HG02623 (cell line): ENCODE measurements around the gene KDM5B.
"Not testable (repeated sequence)": the region's sequence is repeated elsewhere in the genome, so short reads cannot be mapped to it uniquely, and the experiment has no call there.

Source experiments
- ATAC-seq: cut with Tn5 transposase; IDR thresholded peaks from one replicate; pipeline ENCODE4 v1.9.1; 2021; ENCODE audit warnings: moderate library complexity; ENCODE audit not compliant: unreplicated experiment

The KDM5B gene

DNA sequence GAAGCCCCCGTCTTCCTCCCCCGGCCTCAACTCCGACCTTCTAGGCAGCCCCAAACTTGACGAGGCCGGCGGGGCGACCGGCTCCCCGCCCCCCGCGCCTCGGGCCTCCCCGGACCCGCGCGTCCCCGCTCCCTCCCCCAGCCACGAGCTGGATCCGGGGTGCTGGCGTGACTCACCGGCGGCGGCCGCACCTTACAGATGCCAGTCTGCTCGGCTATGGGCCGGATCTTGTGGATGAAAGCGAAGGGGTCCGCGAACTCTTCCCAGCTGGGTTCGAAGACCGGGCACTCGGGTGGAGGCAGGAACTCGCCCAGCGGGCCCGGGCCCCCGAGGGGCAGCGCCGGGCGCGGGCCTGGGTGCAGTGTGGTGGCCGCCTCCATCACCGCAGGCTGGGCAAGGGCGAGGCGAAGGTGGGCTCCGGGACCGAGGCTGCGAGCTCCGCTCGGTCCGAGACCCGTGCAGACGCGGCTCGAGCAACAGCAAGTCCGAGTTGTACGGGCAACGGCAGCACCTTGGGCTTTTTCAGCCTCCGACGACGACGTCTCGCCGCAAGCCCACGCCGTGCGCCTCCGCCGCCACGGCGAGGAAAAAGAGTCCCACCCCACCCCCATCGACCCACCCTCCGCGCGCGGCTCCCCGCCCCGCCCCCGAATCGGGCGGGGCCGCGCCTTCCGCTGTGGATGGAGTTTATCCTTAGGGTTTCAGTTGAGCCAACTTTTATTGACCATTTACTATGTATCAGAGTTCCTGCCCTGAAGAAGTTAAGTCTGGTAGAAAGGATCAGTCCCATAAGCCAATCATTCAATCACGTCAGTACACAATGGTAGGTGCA, at the start of gene KDM5B:
Gene KDM5B, minus strand, starts transcription at position 496 of the 832 bp plus-strand sequence. Its CDS starts 116 bp downstream, at position 380.
- ATAC-seq = no peak

- ATAC-seq = no peak
Observed at GRCh38 chr1:202857136-202857610, 49.0 kb upstream of the KDM5B start.

DNA sequence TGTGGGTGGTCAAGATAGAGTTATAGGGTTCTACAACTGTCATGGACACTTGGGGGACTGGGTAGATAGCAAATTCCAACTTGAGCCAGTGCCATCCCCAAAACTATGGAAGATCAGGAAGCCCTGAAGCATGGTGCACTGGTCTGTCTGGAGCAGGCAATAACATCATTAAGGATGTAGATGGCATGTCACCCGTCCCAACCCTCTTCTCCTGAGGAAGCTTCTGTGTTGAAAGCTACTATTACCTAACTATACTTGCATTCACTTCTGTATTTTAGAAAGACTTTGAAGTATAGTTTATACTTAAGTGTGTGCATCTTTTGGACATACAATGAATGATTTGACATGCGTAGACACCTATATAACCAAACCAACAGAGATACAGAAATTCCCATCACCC, 47.8 kb upstream of the KDM5B start:
- ATAC-seq = no peak

GRCh38 chr1:202854787-202855186, 46.6 kb upstream of the KDM5B start:
- no peak for ATAC-seq

- no peak for ATAC-seq
Observed at GRCh38 chr1:202852163-202852904, 44.1 kb upstream of the KDM5B start.

DNA sequence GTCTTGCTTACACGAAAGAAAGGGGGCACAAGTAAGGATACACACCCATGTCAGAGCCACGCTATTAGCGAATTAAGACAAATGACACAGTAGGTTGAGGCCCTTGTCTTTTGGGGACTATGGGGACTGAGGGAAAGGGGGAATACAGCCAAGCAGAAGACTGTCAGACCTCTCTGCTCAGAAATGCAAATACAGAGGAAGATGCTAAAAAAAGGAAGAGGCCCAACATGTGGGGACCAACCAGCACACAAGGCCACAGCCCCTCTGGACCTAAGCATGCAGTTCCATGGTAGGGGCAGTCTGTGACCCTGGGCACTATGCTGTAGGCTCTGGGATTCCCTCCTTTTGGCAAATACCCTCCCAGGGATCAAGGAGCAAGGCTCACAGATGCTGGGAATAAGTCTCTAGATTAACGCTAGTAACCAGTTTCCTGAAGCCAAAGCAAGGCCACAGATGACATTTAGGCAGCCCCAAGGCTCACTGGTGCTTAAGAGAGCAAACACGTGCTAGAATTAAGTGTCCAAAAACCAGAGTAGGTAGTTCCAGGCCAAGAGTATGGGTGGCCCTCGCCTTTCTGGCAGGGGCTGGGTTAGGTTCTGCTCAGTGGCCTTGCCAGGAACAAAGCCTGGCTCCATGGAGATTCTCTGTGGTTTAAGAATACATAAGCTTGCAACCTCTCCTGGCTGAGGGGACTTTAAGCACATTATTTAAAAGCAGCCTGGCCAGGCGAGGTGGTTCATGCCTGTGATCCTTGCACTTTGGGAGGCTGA, 42.6 kb upstream of the KDM5B start:
- no peak for ATAC-seq

DNA sequence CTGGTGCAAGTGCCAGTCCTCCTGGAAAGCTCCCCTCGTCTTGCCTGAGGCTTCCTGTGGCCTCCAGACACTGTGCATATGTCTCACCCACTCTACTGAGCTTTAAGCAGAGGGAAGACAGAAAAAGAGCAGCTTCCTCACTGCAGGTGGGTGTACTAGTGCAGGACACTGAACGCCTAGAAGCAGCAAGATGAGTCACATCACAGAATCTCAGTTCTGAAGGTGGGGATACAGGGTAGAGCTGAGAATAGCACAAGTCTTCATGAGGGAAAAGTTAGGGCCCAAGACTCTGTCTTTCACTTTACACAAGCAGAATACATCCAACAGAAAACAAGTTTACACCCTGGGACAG, 39.9 kb upstream of the KDM5B start:
- ATAC-seq = peak; percentile 79

- no peak for ATAC-seq
Observed at GRCh38 chr1:202844935-202845334, 36.7 kb upstream of the KDM5B start.

DNA sequence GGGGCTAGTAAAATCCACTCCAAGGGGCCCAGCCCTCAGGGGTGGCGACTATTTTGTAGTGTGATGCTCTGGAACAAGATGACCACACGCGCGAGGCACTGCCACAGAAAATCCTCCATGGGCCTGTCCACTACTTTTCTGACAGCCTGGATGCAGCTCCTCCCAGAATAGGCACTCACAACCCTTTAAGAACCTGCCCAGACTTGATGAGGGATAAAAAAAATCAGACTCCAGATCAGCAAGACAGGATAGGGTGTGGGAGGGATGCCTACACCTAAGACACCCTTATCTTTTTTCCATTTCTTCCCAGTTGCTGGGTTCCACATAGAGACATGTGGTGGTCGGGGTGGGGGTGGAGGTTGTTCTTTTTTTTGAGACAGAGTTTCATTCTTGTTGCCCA, 36.0 kb upstream of the KDM5B start:
- no peak for ATAC-seq

DNA sequence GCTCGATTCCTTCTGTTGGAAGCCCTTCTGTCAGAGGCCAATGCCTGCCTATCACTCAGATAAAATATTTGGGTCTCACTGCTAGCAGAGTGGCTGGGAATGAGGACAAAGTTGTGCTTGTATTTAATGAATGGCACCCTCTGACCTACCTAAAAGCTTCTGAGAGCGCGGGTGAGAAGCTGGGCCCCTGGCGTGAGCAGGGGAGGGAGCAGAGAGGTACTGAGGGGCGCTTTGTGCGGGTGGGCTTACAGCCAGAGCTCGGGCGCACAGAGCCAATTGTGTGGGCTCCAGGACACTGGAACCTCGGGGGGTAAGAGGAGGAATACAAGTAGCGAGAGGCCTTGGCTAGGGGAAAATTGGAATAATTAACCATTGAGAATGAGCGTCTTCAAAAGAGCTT, 34.9 kb upstream of the KDM5B start:
- ATAC-seq = no peak

DNA sequence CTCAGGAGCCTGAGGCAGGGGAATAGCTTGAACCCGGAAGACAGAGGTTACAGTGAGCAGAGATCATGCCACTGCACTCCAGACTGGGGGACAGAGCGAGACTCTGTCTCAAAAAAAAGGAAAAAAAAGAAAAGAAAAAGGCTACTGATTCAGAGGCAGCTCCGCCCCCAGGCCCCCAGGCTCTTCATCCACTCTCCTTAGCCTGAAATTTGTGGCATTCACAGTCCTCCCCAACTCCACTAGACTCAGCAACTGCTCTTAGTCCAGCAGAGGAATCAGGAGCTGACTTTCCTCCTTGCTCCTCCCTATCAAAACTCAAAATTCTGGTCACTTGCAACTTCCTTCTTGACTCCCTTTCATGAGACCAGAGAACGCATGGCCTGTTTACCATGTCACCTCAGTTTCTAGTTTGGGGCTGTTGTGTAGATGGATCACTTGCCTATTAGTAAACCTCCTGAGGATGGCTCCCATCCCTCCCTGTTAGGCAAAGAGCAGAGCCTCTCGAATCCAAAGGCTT, 29.6 kb upstream of the KDM5B start:
- no peak for ATAC-seq

- no peak for ATAC-seq
Observed at GRCh38 chr1:202836623-202837403, 28.6 kb upstream of the KDM5B start.

GRCh38 chr1:202835548-202836072, 27.4 kb upstream of the KDM5B start:
- no peak for ATAC-seq

DNA sequence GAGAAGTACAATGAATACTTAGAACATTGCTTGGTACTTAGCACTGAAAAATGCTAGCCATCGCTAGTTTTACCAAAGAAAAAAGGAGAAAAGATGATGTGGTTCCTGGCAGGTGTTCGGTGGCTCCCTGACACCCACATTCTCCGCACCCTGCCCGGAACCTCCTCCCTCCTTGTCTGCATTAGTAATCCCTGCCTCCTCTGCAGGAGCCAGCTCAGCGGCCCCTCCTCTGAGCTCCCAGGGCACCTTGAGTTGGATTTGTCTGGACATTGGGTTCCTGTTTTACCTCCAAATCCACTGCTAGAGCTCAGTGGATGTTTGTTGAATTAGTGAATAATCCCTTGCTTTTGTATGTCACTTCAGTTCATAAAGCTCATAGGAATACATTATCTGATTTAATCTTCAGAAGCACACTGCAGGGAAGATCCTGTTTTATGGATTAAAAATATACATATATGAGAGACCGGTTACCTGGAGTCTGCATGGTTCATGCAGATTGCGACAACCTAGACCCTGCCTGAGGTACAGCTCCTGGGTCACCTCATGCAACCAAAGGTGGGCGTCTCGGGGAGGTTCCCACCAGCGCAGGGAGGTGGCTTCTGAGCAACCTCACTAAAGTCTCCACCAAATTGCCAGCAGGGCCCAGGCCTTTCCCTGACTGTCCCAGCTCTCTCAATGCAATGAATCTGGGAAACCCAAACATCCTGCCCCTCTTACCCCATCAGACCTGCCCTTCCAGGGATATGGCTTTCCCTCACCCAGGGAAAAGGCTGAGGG, 26.7 kb upstream of the KDM5B start:
- ATAC-seq = no peak

GRCh38 chr1:202831906-202832305, 23.7 kb upstream of the KDM5B start:
- ATAC-seq = no peak

- not testable (repeated sequence) for ATAC-seq
Observed at GRCh38 chr1:202829223-202829622, 21.0 kb upstream of the KDM5B start.

- ATAC-seq = no peak
Observed at GRCh38 chr1:202825748-202826147, 17.5 kb upstream of the KDM5B start.

DNA sequence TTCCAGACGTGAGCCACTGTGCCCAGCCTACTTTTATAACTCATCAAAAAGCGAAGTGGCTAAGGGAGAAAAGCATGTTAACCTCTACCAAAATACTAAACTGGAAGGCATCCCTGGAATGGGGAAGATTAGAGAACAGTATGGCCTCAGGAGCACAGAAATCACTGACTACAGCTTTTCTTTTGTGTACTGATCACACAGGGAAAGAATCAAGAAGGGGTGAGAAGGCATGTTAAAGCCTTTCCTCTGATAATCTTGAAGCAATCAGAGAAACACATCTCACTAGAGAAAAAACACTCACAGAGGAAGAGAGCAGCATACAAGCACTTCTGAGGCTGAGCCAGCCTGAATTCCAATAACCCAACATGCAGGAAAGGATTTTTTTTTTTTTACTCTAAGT, 13.2 kb upstream of the KDM5B start:
- ATAC-seq = no peak

- no peak for ATAC-seq
Observed at GRCh38 chr1:202818819-202819218, 10.6 kb upstream of the KDM5B start.
